ENCODE results near the gene TMEM150C.

DNA sequence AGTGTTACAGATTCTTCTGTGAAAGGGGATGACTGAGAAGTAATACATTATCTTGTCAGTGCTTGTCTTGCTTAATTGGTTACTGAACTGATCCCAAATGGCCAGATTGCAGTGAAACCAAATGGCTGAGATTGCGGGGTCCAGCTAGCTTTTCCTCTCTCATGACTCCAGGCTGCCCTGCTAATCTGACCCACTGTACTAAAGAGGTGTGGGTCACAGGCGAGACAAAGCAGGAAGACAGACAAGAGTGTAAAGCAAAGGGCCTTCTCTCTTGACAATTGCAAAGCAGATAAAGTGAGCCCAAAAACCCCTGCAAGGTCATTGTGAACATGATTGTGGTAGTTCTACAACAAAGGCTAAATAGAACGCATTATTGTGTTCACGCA is 2.1 kb downstream of the TMEM150C start:
- TF ChIP-seq CTCF (IDR thresholded peaks at IDR 0.05; ENCODE audit: low read depth, low read length) (no peak), POLR2A (IDR thresholded peaks at IDR 0.05; ENCODE audit: extremely low read depth, insufficient read length) (no peak)

All from NB4 (cell line).